ENCODE measurements around the gene LACC1. TPM values are rescaled to one million over a fixed set of nuclear protein-coding genes. Genes with fewer than 3 reads are reported as not detected.

The LACC1 gene
- total RNA-seq, 1 donor from 2014 or later = 2.9 TPM

DNA sequence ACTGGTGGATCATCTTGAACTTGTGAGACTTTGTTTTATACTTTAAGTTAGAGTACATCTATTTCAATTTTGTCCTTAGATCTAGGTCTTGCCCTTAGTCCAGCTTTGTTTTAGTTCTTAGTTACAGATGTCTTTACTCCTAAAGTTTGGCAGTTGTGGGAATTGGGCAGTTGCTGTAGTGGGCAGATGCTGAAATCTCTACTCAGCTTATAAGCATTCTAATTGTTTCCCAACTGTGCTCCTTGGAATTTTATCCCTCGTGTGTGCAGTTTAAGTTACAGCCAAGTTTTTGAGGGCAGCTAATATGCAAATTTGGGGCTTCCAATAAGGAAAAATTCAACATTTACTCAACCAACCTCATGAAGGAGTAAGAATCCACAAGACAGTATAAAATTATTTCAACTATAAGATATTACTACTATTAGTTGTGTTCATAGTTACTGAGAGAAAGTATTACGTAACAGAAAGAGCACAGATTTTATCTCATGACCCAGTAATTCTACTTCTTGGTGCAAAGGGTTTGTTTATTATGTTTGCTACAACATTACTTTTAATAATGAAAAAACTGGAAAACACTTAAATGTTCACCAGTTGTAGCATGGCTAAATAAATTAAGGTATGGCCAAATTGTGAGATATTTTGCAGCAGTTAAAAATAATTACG lies 33.1 kb upstream of the LACC1 start:
- peaks cover 22% of the 10 kb centered on the region for H3K9me3 Mint-ChIP-seq (ENCODE audit: low read depth)
- no peak for TF ChIP-seq CTCF (IDR thresholded peaks at IDR 0.05; ENCODE audit: unreplicated experiment)
- H3K4me3 Mint-ChIP-seq (ENCODE audit: low read depth) = no peak overlapping the region
- no peak overlapping the region for H3K27ac Mint-ChIP-seq
- DNase-seq (ENCODE audit: low spot score, unreplicated experiment) = no peak
- no peaks in the 10 kb centered on the region for H3K4me1 Mint-ChIP-seq (ENCODE audit: low read depth)
- no peaks in the 10 kb centered on the region for H3K27me3 Mint-ChIP-seq
- H3K36me3 Mint-ChIP-seq (ENCODE audit: insufficient read depth) = peaks cover 31% of the 10 kb centered on the region

GRCh38 chr13:43848001-43848649 lies 31.6 kb upstream of the LACC1 start:
- H3K4me3 Mint-ChIP-seq (ENCODE audit: low read depth) = no peak overlapping the region
- no peak for DNase-seq (ENCODE audit: low spot score, unreplicated experiment)
- TF ChIP-seq CTCF (IDR thresholded peaks at IDR 0.05; ENCODE audit: unreplicated experiment) = no peak
- no peaks in the 10 kb centered on the region for H3K27me3 Mint-ChIP-seq
- peaks cover 44% of the 10 kb centered on the region for H3K36me3 Mint-ChIP-seq (ENCODE audit: insufficient read depth)
- H3K27ac Mint-ChIP-seq = no peak overlapping the region
- peaks cover 34% of the 10 kb centered on the region for H3K9me3 Mint-ChIP-seq (ENCODE audit: low read depth)
- H3K4me1 Mint-ChIP-seq (ENCODE audit: low read depth) = no peaks in the 10 kb centered on the region

- Mint-ChIP-seq H3K9me3 (ENCODE audit: low read depth) (peaks cover 56% of the 10 kb centered on the region), H3K4me3 (ENCODE audit: low read depth) (no peak overlapping the region), H3K36me3 (ENCODE audit: insufficient read depth) (peaks cover 68% of the 10 kb centered on the region), H3K27ac (no peak overlapping the region), H3K4me1 (ENCODE audit: low read depth) (no peaks in the 10 kb centered on the region), H3K27me3 (no peaks in the 10 kb centered on the region)
- TF ChIP-seq CTCF (IDR thresholded peaks at IDR 0.05; ENCODE audit: unreplicated experiment) = no peak
- no peak for DNase-seq (ENCODE audit: low spot score, unreplicated experiment)
Measured at GRCh38 chr13:43850873-43851272, 28.8 kb upstream of the LACC1 start.

DNA sequence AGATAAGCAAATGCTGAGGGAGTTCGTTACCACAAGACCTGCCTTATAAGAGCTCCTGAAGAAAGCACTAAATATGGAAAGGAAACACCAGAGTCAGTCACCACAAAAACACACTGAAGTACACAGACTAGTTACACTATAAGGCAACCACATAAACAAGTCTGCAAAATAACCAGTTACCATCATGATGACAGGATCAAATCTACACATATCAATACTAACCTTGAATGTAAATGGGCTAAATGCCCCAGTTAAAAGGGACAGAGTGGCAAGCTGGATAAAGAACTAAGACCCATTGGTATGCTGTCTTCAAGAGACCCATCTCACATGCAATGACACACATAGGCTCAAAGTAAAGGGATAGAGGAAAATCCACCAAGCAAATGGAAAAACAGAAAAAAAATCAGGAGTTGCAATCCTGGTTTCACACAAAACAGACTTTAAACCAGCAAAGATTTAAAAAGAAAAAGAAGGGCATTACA lies 26.7 kb upstream of the LACC1 start:
- DNase-seq (ENCODE audit: low spot score, unreplicated experiment) = no peak
- peaks cover 58% of the 10 kb centered on the region for H3K9me3 Mint-ChIP-seq (ENCODE audit: low read depth)
- peaks cover 71% of the 10 kb centered on the region for H3K36me3 Mint-ChIP-seq (ENCODE audit: insufficient read depth)
- no peaks in the 10 kb centered on the region for H3K4me1 Mint-ChIP-seq (ENCODE audit: low read depth)
- TF ChIP-seq CTCF (IDR thresholded peaks at IDR 0.05; ENCODE audit: unreplicated experiment) = no peak
- H3K27me3 Mint-ChIP-seq = no peaks in the 10 kb centered on the region
- no peak overlapping the region for H3K27ac Mint-ChIP-seq
- H3K4me3 Mint-ChIP-seq (ENCODE audit: low read depth) = no peak overlapping the region

GRCh38 chr13:43861863-43862262 lies 17.8 kb upstream of the LACC1 start:
- Mint-ChIP-seq H3K27me3 (no peaks in the 10 kb centered on the region), H3K4me3 (ENCODE audit: low read depth) (no peak overlapping the region), H3K9me3 (ENCODE audit: low read depth) (peaks cover 3% of the 10 kb centered on the region), H3K36me3 (ENCODE audit: insufficient read depth) (peaks cover 18% of the 10 kb centered on the region), H3K4me1 (ENCODE audit: low read depth) (no peaks in the 10 kb centered on the region), H3K27ac (no peak overlapping the region)
- DNase-seq (ENCODE audit: low spot score, unreplicated experiment) = no peak
- no peak for TF ChIP-seq CTCF (IDR thresholded peaks at IDR 0.05; ENCODE audit: unreplicated experiment)
